EL (cell line): ENCODE measurements around the gene POMP.

ENCODE experiments used
- DNase-seq: peaks from one replicate; pipeline ENCODE4 v3.0.0-alpha.2; 2016

POMP gene

GRCh38 chr13:28658796-28659620 is at the start of gene POMP:
TSS of gene POMP (plus strand) at chr13:28659130. CDS start at chr13:28659185, 55 bp downstream.
- DNase-seq = peak; percentile 95

- DNase-seq = no peak
These were observed 49.5 kb upstream of the POMP start for GRCh38 chr13:28609381-28609780.

GRCh38 chr13:28609926-28610325 is 49.0 kb upstream of the POMP start:
- peak; percentile 93 for DNase-seq

GRCh38 chr13:28610996-28611395 is 47.9 kb upstream of the POMP start:
- peak; percentile 19 for DNase-seq

- DNase-seq = peak; percentile 60
These were observed 47.2 kb upstream of the POMP start for GRCh38 chr13:28611654-28612131.

- DNase-seq = no peak
These were observed 45.4 kb upstream of the POMP start for GRCh38 chr13:28613562-28613961.

GRCh38 chr13:28615916-28616446 is 42.9 kb upstream of the POMP start:
- DNase-seq = no peak

GRCh38 chr13:28618230-28618994 is 40.5 kb upstream of the POMP start:
- DNase-seq = no peak

- no peak for DNase-seq
These were observed 38.7 kb upstream of the POMP start for GRCh38 chr13:28620011-28620830.

- DNase-seq = no peak
These were observed 37.5 kb upstream of the POMP start for GRCh38 chr13:28621449-28621848.

GRCh38 chr13:28622286-28622685 is 36.6 kb upstream of the POMP start:
- DNase-seq = no peak

GRCh38 chr13:28623782-28624706 is 34.9 kb upstream of the POMP start:
- DNase-seq = peak; percentile 21

- no peak for DNase-seq
These were observed 34.1 kb upstream of the POMP start for GRCh38 chr13:28624707-28625432.

GRCh38 chr13:28626266-28626665 is 32.7 kb upstream of the POMP start:
- DNase-seq = no peak

- DNase-seq = no peak
These were observed 30.7 kb upstream of the POMP start for GRCh38 chr13:28628241-28628640.

GRCh38 chr13:28630869-28631268 is 28.1 kb upstream of the POMP start:
- DNase-seq = no peak

GRCh38 chr13:28631801-28632200 is 27.1 kb upstream of the POMP start:
- peak; percentile 28 for DNase-seq

GRCh38 chr13:28636069-28636468 is 22.9 kb upstream of the POMP start:
- peak; percentile 88 for DNase-seq

GRCh38 chr13:28636677-28637317 is 22.1 kb upstream of the POMP start:
- peak; percentile 88 for DNase-seq

GRCh38 chr13:28637714-28638355 is 21.1 kb upstream of the POMP start:
- no peak for DNase-seq
